ENCODE results near the gene FADS2.

DNA sequence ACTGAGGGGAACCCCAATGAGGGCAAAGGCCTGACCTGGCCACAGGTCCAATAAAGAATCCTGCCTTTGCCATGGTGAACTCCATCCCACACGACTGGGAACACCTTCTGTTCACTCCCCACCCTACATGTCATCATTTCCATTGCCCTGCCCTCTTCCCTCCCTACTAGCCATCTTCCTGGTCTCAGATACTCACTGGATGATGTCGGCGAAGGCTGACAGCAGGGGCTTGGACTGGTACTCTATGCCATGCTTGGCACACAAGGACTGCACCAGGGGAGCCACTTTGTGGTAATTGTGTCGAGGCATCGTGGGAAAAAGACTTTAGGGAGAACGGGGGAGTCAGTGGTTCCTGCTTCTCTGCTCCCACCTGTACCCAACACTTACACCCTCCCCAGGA lies 25.5 kb upstream of the FADS2 start:
- TF ChIP-seq, protein P1, sequence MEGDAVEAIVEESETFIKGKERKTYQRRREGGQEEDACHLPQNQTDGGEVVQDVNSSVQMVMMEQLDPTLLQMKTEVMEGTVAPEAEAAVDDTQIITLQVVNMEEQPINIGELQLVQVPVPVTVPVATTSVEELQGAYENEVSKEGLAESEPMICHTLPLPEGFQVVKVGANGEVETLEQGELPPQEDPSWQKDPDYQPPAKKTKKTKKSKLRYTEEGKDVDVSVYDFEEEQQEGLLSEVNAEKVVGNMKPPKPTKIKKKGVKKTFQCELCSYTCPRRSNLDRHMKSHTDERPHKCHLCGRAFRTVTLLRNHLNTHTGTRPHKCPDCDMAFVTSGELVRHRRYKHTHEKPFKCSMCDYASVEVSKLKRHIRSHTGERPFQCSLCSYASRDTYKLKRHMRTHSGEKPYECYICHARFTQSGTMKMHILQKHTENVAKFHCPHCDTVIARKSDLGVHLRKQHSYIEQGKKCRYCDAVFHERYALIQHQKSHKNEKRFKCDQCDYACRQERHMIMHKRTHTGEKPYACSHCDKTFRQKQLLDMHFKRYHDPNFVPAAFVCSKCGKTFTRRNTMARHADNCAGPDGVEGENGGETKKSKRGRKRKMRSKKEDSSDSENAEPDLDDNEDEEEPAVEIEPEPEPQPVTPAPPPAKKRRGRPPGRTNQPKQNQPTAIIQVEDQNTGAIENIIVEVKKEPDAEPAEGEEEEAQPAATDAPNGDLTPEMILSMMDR (IDR thresholded peaks at IDR 0.05) = no peak
- TF ChIP-seq POLR2AphosphoS5 (IDR thresholded peaks at IDR 0.05) = no peak
